ENCODE results near the gene SLC26A11.
"Not testable (repeated sequence)": the region's sequence is repeated elsewhere in the genome, so short reads cannot be mapped to it uniquely, and the experiment has no call there.

The SLC26A11 gene

GRCh38 chr17:80262291-80262690 lies 42.1 kb downstream of the SLC26A11 start:
- DNase-seq (ENCODE audit: low read depth), result no peak

DNA sequence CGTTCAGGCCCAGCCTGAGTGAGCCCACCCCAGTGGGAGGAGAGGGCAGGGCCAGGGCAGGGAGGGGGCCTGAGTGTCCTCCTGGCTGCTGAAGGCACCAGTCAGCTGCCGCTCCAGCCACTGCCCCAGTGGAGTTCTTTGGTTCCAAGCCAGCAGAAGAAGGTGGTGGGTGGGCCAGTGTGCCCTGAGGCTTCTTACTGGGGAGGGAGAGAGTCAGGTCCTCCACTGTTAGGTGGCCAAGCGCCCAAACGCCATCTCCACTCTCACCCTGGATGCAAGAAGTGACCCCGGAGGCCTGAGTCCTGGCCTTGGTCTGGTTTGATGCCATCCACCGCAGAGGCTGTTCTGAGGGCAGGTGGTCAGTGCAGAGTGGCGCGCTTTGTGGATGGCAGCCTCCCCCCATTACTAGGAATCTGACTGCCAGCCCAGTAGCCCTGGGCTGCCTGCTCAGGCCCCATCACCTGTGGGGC lies 42.6 kb downstream of the SLC26A11 start:
- no peak for DNase-seq (ENCODE audit: low read depth)

DNA sequence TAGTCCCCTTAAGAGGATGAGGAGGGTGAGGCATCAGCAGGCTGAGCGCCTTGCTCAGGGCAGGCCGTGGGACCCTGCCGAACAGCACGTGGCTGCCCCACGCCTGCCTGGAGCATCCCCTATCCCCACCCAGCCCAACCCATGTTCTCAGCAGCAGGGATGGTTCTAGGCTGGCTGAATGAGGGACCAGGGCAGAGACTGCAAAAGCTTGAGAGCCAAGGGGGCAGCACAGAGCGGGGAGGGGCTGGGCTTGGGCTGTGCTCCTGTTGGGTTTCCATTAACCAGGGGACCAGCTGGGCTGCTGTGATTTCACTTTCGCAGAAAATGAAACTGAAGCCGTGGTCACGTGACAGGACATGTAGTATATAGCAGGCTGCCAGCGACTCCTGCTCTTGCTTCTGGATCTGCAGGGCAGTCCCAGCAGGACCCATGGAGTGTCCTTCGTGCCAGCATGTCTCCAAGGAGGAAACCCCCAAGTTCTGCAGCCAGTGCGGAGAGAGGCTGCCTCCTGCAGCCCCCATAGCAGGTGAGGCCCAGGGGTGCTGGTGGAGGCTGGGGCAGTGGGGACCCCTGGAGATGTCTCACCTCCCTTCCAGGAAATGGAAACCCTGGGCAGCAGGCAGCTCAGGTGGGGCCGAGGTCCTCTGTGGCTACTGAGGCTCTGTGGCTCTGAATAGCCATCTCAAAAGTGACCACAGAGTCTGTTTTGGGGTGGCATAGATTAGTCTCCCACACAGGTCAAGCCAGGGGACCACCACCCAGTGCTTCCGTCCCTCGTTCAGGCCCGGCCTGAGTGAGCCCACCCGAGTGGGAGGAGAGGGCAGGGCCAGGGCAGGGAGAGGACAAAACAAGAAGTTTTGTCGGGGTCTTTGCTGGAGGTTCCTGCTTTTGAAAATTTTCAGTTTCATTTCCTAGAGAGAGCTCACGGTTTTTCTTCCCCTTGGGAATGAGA lies 43.3 kb downstream of the SLC26A11 start:
- DNase-seq (ENCODE audit: low read depth), result peak; percentile 76

DNA sequence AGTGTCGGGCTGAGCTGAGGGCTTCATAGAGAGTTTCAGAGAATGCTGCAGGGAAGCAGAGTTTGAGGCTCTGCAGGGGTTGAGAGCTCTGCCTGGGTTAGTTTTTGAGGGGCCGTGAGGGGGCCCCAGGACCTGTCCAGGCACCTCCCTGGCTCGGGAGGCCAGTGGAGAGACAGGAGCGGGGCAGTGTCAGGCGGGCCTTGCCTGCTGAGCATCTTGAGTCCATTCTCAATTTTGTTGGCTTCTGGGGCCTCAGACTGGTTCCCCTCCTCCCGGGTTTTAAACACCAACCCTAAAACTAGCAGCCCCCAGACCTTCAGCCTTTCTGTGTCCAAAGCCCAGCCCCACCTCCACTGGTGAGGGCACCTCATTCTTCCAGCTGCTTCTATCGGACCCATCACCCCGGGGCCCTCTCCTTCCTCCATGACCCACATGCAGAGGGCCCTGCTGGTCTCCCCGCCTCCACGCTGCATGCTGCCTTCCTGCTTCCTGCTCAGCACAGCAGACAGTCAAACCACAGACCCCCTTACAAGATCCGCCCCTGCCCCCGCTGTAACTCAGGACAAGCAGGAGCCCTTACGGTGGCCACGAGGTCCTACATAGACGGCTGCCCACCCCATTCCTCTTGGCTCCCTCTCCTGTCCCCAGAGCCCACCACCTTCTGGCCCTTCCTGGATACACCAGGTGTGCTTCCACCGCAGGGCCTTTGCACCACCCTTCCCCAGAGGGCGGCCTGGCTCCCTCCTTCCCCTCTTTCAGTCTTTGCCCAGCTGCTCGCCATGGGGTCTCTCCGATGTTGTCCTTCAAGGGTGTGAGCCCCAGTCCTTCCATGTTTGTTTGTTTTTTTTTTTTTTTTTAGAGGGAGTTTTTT lies 44.2 kb downstream of the SLC26A11 start:
- DNase-seq (ENCODE audit: low read depth), result no peak

- no peak for DNase-seq (ENCODE audit: low read depth)
Measured at GRCh38 chr17:80265205-80266068, 45.2 kb downstream of the SLC26A11 start.

- no peak for DNase-seq (ENCODE audit: low read depth)
Measured at GRCh38 chr17:80267391-80267790, 47.2 kb downstream of the SLC26A11 start.

DNA sequence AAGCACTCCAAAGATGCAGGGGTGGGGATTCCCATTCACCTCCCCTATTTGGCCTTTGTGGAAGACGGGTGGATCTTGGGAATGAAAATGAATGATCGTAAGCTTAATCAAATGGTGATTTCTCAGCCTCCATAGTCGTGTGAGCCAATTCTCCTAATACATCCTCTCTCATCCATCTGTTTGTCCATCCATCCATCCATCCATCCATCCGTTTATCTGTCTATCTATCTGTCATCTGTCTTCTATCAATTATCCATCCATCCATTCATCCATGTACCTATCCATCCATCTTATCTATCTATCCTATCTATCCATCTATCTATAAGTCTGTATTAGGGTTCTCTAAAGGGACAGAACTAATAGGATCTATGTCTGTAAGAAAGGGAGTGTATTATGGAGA lies 48.2 kb downstream of the SLC26A11 start:
- DNase-seq (ENCODE audit: low read depth), result no peak

- no peak for DNase-seq (ENCODE audit: low read depth)
Measured at GRCh38 chr17:80269405-80269807, 49.2 kb downstream of the SLC26A11 start.

- DNase-seq (ENCODE audit: low read depth), result no peak
Measured at GRCh38 chr17:80270104-80270503, 49.9 kb downstream of the SLC26A11 start.

DNA sequence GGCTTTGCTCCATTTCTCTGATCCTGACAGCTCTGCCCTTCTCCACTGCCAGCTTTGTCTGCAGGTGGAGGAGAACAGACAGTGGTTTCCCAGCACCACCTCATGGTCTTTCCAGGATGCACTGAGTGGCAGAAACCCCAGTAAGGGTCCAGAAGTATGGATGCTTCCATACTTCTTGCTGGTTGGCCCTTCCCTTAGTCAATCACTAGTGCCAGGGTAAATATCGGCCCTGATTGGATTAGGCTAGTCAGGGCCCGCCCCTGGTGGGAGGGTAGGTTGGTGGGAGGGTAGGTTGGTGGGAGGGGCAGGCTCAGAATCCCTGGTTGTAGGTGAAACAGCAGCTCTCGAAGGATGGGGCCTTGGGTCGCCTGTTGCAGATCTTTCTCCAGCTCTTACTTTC lies 50.6 kb downstream of the SLC26A11 start:
- no peak for DNase-seq (ENCODE audit: low read depth)

- DNase-seq (ENCODE audit: low read depth), result no peak
Measured at GRCh38 chr17:80272366-80272765, 52.1 kb downstream of the SLC26A11 start.

GRCh38 chr17:80274331-80274730 lies 54.1 kb downstream of the SLC26A11 start:
- DNase-seq (ENCODE audit: low read depth), result no peak

DNA sequence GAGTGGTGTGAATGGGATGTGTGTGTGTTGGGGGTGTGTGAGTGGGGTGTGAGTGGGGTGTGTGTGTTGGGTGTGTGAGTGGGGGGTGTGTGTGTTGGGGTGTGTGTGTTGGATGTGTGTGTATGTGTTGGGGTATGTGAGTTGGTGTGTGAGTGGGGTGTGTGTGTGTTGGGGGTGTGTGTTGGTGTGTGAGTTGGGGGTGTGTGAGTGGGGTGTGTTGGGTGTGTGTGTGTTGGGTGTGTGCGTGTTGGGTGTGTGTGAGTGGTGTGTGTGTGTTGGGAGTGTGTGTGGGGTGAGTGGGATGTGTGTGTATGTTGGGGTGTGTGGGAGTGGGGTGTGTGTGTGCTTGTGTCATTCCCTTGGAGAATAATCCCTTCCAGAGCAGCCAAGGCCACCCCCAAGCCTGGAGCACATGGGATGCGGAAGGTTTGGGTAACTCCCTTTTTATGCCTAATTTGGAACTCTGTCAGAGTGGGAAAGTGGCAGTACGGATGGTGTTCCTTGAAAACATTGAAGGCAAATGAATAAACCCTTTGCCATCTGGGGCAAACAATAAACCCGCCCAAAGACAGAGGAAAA lies 54.7 kb downstream of the SLC26A11 start:
- DNase-seq (ENCODE audit: low read depth), result no peak

DNA sequence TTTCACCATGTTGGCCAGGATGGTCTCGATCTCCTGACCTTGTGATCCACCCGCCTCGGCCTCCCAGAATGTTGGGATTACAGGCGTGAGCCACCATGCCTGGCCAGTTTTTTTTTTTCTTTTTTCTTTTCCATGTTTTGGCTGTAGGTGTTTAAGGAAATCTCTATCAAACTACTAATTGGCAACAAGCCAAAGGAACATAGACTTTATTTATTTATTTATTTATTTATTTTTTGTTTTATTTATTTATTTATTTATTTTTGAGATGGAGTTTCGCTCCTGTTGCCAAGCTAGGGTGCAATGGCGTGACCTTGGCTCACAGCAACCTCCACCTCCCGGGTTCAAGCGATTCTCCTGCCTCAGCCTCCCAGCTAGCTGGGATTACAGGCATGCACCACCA lies 55.6 kb downstream of the SLC26A11 start:
- DNase-seq (ENCODE audit: low read depth), result not testable (repeated sequence)

GRCh38 chr17:80277751-80278671 lies 57.8 kb downstream of the SLC26A11 start:
- no peak for DNase-seq (ENCODE audit: low read depth)

- no peak for DNase-seq (ENCODE audit: low read depth)
Measured at GRCh38 chr17:80279895-80280294, 59.7 kb downstream of the SLC26A11 start.

GRCh38 chr17:80281516-80281915 lies 61.3 kb downstream of the SLC26A11 start:
- DNase-seq (ENCODE audit: low read depth), result no peak

DNA sequence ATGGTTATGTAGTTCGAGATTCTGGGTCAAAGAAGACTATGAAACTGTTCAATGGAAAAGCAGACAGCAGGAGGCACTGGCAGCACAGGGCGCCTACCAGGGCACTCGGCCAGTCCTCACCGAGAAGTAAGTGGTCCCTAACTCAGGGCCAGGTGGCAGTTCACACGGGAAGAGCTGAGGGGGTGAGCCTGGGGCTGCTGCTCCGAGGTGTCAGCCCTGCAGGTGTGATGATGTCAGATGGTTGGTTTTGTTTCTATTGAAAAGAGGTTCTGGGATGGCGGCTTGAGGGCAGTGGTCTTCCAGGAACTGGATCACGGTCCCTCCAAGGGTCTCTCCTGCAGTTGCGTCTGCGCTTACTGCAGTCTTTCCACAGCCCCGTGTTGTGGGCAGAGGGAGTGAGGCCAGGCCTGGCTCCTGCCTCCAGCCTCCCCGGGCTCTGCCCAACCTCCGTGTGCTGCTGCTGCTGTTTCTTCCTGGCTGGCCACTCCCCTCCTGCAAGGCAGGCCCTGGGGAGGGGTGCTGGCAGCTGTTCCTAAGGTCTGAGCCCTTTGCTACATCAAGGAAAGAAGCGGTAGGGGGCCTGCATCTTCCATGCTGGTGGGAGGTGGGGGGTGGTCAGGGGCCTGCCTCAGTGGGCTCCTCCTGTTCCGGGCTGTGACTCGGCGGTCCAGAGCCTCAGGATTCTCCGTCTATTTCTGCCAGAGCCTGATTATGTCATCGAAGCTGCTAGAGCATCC lies 63.1 kb downstream of the SLC26A11 start:
- DNase-seq (ENCODE audit: low read depth), result no peak

DNA sequence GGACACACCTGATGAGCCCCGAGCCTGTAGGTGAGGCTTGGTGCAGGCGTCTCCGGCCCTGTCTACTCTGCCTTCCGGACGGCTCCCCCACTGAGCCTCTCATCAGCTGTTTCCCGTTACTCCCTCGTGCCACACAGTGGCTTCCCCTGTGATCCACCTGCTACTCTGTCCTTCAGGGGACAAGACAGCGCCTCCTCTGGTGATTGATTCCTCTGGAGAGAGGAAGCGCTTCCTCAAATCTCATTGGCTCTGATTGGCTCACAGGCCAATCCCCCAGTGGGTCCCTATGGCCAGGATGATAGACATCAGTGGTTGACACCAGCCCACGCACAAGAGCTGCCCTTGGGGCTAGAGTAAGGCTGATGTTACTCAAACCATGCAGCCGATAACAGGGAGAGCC lies 64.4 kb downstream of the SLC26A11 start:
- DNase-seq (ENCODE audit: low read depth), result no peak

Data from stimulated activated CD8-positive, alpha-beta memory T cell treated with anti-CD3 and anti-CD28 coated beads, Interleukin-7, amount 100 ng/mL, for 24 hours (primary cell).